HG03439 (cell line): ENCODE measurements around the gene SLIT3.

Source experiments
- ATAC-seq: cut with Tn5 transposase; IDR thresholded peaks from one replicate; pipeline ENCODE4 v1.9.1; 2021; ENCODE audit warnings: mild to moderate bottlenecking, moderate library complexity; ENCODE audit not compliant: unreplicated experiment

SLIT3 gene

GRCh38 chr5:169299663-169300467 lies 1.1 kb downstream of the SLIT3 start:
- no peak for ATAC-seq

DNA sequence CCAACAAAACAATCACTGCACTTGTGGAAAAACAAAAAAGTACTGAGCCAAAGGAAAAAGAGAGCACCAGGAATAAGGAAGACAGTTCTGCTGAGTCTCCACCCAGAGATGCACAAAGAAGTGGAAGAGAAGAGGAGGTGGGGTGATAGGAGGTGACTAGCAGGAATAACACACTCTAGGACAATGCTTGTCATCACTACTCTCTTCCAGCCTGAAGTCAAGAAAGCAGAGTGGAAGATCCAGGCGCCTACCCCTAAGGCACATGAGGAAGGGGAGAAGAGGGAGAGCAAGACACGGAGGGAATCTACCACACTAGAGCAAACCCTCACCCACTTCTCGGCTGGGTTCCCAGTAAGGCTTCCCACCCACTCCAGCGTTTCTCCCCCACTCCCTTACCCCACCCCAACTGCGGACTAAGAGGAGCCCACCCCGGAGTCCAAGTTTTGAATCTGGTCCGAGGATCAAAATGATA lies 1.7 kb downstream of the SLIT3 start:
- ATAC-seq, result no peak

- ATAC-seq, result no peak
Measured at GRCh38 chr5:169298193-169298592, 2.7 kb downstream of the SLIT3 start.

DNA sequence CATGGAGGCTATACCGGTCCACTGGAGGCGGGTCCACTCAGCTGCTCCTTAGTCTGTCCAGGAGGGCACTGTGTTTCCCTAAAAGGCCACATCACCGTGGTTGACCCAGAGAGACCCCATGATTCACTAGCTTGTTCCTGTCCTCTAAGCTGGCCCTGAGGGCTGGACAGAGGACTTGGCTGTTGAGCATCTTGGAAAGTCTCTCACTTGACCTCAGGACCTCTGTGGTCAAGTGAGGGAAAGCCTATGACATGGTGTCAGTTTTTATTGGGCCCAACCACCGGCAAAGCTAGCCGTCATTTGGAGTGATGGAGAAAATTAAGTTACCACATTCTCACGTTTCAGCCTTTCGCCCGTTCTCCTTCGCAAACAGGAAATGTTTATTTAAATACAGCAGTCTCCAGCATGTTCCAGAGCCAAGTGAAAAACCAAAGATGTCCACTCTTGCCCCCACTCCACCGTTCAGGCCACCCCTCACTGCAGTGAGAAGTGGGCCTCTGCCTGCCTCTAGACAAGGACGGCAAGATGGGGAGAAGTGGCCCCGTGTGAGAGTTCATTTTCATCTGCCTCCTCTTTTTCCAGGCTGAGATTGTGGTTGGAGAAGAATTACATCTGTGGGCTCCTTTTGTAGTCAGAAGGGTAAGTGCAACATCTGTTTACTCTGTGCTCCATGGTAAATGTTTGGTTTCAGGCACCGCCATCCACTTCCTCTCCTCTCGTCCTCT lies 4.4 kb downstream of the SLIT3 start:
- no peak for ATAC-seq

GRCh38 chr5:169295306-169295705 lies 5.6 kb downstream of the SLIT3 start:
- no peak for ATAC-seq

DNA sequence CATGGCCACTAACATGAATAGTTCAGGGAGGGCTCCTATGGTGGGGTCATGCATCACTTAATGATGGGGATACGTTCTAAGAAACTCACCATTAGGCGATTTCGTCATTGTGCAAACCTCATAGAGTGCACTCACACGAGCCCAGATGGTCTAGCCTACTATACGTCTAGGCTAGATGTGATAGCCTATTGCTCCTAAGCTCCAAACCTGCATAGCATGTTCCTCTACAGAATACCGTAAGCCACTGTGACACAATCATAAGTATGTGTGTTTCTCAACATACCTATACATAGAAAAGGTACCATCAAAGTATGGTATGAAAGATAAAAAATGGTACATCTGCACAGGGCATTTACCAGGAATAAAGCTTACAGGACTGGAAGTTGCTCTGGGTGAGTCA lies 6.3 kb downstream of the SLIT3 start:
- no peak for ATAC-seq

DNA sequence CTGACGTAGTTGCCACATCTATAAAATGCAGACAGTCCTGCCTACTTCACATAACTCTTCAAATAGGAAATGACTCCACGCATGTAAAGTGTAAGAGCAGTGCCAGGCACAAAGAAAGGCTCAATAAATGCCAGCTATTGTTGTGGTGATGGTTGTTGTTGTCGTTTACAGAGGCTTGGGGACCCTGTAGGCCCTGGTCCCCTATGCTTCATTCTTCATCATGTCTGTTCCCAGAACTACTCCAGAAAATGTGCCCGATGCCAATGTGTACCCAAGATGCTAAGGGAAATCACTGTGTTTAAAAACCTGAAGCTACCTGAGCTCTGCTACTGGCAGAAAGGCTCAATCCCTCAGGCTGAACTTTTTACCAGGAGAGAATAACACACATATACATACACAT lies 9.1 kb downstream of the SLIT3 start:
- no peak for ATAC-seq

DNA sequence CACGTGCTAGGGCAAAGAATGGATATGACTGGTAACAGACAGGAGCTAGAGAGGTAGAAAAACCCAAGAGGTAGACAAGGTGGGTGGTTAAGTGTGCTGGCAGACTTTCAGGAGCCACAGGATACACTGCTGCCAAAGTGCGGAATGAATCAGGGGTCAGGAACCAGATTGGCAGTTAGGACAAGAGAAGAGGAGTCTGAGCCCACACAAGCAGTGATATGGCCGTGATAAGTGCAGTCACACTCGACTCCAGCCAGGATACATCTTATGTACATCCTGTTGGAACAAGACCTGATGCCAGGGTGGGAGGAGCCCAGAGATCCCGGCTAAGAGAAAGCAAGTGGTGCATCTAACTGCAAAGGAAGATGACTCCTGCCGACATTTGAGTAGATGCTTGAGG lies 10.0 kb downstream of the SLIT3 start:
- no peak for ATAC-seq

DNA sequence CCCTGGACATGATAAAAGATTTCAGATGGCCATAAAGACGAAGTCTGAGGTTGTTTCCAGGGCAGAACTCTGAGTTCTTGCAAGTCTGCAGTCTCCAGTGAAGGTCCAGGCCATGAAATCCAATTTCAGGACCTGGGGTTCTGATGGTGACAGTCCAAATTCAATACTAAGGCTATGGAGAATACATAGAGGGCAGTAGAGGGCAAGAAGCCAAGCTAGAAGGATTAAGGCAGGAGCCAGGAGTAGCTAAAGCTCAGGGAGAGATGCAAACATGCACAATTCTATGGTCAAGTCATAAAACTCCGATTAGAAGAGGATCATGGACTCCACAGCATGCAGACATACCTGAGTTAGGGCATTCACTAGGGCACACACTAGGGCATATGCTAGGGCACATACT lies 11.4 kb downstream of the SLIT3 start:
- no peak for ATAC-seq

DNA sequence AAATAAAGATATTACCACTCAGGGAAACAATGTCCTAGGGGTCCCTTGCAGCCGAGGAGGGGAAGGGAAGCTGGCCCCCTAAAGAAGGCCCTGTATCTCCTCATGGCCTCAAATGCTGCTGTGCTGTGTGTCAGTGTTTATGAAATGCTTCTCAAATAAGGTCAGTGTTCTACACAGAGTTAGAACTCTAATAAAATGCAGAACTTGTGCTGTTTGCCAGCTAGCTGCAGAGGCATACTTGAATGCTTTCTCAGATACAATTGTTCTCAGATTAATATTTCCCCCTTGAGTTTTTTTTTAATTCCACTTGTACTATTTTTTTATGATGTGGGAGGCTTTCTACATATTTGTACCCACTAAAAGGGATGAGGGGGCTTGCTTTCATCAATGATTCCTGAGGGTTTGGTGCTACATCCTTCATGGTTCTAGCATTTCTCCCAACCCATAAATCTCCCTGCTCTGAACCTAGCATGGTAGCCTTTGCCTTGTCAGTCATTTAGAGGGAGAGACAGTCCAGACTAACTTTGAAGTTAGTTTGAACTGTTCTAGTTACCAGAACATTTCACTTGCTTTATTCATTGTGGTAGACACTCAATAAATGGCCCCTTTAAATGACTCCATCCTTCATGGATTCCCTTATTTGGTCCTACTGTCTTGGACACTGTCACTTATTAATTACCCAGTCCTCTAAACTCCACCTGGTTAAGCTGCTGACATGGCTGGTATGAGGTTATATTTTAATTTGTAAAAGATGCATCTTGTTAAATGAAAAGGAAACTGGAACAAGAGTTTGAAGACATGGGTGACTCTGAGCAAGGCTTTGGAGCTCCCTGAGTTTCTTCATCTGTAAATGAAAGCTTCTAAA lies 12.6 kb downstream of the SLIT3 start:
- ATAC-seq, result no peak

GRCh38 chr5:169287529-169287928 lies 13.4 kb downstream of the SLIT3 start:
- no peak for ATAC-seq

- ATAC-seq, result no peak
Measured at GRCh38 chr5:169286572-169287300, 14.2 kb downstream of the SLIT3 start.

DNA sequence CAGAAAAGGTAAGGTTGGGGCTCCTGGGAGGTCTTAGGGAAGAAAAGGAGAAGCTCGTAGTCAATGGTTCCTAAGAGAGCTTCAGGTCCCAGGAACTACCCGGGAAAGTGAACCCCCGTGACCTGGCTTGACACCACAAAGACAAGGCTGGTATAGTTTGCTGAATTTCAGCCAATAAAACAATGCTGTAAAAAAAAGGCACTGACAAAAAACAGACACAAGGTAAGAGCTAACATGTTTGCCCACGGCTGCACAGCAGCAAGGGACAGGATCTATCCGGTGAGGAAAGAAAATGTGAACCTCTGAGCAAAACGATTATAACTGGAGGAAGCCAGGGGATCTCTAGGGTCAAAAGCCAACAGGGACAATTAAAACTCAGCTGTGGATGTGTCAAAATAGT lies 17.1 kb downstream of the SLIT3 start:
- no peak for ATAC-seq

DNA sequence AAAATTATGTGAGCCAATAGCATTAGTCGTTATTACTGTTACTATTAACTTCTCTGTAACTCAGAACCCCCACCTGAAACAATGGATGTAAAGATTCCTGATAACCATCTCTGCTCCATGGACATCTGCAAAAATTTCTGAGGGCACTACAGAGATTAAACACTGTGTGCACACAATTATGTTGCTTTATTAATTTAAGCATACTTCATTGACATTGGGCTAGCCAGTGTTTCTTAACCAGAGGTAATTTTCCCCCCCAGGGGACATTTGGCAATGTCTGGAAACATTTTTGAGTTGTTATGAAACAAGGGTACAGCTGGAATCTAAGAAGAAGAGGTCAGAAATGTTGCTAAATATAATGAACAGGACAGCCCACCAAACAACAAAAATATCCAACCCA lies 19.3 kb downstream of the SLIT3 start:
- ATAC-seq, result no peak

- ATAC-seq, result no peak
Measured at GRCh38 chr5:169280696-169281095, 20.2 kb downstream of the SLIT3 start.

GRCh38 chr5:169280286-169280685 lies 20.7 kb downstream of the SLIT3 start:
- no peak for ATAC-seq

- no peak for ATAC-seq
Measured at GRCh38 chr5:169279125-169279524, 21.8 kb downstream of the SLIT3 start.

DNA sequence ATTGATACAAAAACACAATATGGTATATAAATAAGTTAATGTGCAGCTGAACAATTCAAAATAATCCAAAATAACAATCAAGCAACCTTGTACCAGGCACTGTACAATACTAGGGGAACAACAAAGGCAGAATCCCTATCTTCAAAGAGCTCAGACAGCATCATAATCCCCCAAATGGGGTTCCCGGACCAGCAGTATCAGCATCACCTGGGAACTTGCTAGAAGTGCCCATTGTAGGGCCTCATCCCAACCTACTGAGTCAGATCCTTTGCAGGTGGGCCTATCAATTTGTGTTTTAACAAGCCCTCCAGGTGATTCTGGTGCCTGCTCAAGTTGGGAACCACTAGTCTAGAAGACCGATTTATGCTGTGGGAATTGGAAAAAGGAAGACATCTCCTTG lies 27.1 kb downstream of the SLIT3 start:
- ATAC-seq, result no peak

- ATAC-seq, result no peak
Measured at GRCh38 chr5:169273451-169273850, 27.5 kb downstream of the SLIT3 start.

DNA sequence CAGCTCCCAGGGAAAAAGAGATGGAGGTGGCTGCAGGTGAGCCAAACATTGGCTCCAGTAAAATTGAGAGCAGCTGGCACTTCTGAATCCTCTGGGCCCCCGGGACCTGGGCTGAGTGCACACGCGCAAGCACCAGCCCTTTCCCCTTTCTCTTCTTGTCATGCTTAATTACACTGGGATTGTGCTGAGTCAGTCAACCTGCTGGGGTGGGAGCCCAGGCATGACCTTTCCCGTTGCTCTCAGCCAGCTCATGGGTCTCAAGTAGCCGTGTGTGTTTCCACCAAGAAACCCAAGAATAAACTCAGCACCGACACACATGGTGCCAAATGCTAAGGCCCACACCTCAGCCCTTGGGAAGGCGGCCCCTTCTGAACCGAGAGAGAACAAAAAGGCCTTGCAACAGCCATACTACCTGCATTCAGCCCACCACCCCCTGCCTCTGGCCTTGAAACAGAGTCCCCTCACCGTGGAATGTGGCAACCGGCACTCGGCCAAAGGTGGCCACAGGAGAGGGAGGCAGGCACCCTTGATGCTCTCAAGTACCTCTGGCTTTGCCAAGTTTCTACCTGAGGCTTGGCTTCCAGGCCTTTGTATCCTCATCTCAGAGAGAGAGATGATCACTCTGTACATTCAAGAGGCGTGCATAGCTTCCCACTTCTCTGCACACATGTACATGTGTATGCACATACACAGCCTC lies 28.1 kb downstream of the SLIT3 start:
- ATAC-seq, result no peak
